MM.1S (cell line): ENCODE data around the gene HHIPL1.

Experiments used
- DNase-seq: peaks from one replicate; pipeline ENCODE4 v3.0.0-alpha.2; 2015
- H2AFZ ChIP-seq: fragments of 300-600 bp; sonication (generic); 2 replicates; pipeline ENCODE4 v1.6.0; 2016; ENCODE audit warnings: antibody characterized with exemption, low read length
- H3F3A ChIP-seq: fragments of 300-600 bp; sonication (generic); 2 replicates; pipeline ENCODE4 v1.6.1; 2016; ENCODE audit warnings: mild to moderate bottlenecking, antibody characterized with exemption, low read length, moderate library complexity, mixed read lengths; ENCODE audit not compliant: insufficient read depth
- H3K27ac ChIP-seq: fragments of 300-600 bp; sonication (generic); 2 replicates; pipeline ENCODE4 v1.5.1; 2016; ENCODE audit warnings: mild to moderate bottlenecking, low read length
- H3K27me3 ChIP-seq: fragments of 300-600 bp; sonication (generic); replicated peaks from 2 replicates; pipeline ENCODE4 v1.6.0; 2016; ENCODE audit warnings: low read length; ENCODE audit not compliant: insufficient read depth
- H3K36me3 ChIP-seq: fragments of 300-600 bp; sonication (generic); replicated peaks from 2 replicates; pipeline ENCODE4 v1.6.1; 2016; ENCODE audit warnings: mild to moderate bottlenecking, low read length, mixed read lengths; ENCODE audit not compliant: insufficient read depth
- H3K4me1 ChIP-seq: fragments of 300-600 bp; sonication (generic); 2 replicates; pipeline ENCODE4 v1.6.1; 2016; ENCODE audit warnings: low read length, mixed read lengths
- H3K4me2 ChIP-seq: fragments of 300-600 bp; sonication (generic); 2 replicates; pipeline ENCODE4 v1.6.0; 2016; ENCODE audit warnings: low read depth, low read length
- H3K4me3 ChIP-seq: fragments of 300-600 bp; sonication (generic); 2 replicates; pipeline ENCODE4 v1.5.1; 2016; ENCODE audit warnings: low read length, mixed read lengths
- H3K79me2 ChIP-seq: fragments of 300-600 bp; sonication (generic); 2 replicates; pipeline ENCODE4 v1.6.1; 2016; ENCODE audit warnings: mixed run types, low read length, mixed read lengths
- H3K9ac ChIP-seq: fragments of 300-600 bp; sonication (generic); 2 replicates; pipeline ENCODE4 v1.6.1; 2016; ENCODE audit warnings: low read length, mixed read lengths
- H3K9me2 ChIP-seq: fragments of 300-600 bp; sonication (generic); replicated peaks from 2 replicates; pipeline ENCODE4 v1.6.1; 2016; ENCODE audit warnings: mild to moderate bottlenecking, low read length, mixed read lengths; ENCODE audit not compliant: insufficient read depth
- H3K9me3 ChIP-seq: fragments of 300-600 bp; sonication (generic); replicated peaks from 2 replicates; pipeline ENCODE4 v1.6.1; 2016; ENCODE audit warnings: mild to moderate bottlenecking, low read length, mixed read lengths; ENCODE audit not compliant: insufficient read depth
- H4K20me1 ChIP-seq: fragments of 300-600 bp; sonication (generic); 2 replicates; pipeline ENCODE4 v1.6.1; 2016; ENCODE audit warnings: mild to moderate bottlenecking, low read length, moderate library complexity, mixed read lengths; ENCODE audit not compliant: insufficient read depth
- EZH2 ChIP-seq: fragments of 300-600 bp; sonication (generic); optimal IDR thresholded peaks from 2 replicates; pipeline ENCODE3; 2017; ENCODE audit warnings: low read depth, mild to moderate bottlenecking, antibody characterized with exemption, low read length, mixed read lengths
- EZH2phosphoT487 ChIP-seq: fragments of 300-600 bp; sonication (generic); IDR thresholded peaks from 2 replicates; pipeline ENCODE4 v1.6.1; 2018; ENCODE audit warnings: antibody characterized with exemption, low read length
- TF ChIP-seq, protein P1 (sequence below): fragments of 300-600 bp; sonication (generic); IDR thresholded peaks from 2 replicates; pipeline ENCODE4 v1.5.1; 2016; ENCODE audit warnings: antibody characterized with exemption, low read length, mixed read lengths

Gene HHIPL1

DNA sequence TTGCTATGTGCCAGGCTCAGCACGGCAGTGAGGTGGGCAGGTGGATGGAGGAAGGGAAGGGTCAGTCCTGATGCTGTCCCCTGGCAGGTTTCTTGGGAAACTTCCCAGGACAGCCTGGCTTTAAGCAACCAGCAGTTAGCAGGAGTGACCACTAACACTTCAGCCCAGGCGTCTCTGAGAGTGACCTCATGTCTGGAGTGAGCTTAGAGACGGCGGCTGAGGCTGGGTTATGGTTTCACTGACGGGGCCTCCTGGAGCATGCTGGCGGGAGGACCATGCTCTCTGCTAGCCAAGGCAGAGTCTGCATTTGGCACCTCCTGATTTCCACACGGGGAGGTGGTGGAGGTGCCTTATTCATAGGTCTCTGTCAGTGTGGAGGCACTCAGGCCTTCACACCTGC lies 2.5 kb downstream of the HHIPL1 start:
- Histone ChIP-seq H3K36me3 (no peaks in the 10 kb centered on the region), H3K79me2 (no peaks in the 10 kb centered on the region), H2AFZ (no peak overlapping the region), H3K9me3 (no peaks in the 10 kb centered on the region), H3K9ac (no peak overlapping the region), H3K27me3 (no peaks in the 10 kb centered on the region), H3K4me3 (no peak overlapping the region), H3F3A (no peaks in the 10 kb centered on the region), H3K9me2 (no peaks in the 10 kb centered on the region), H3K4me1 (no peaks in the 10 kb centered on the region), H4K20me1 (no peaks in the 10 kb centered on the region), H3K4me2 (no peak overlapping the region), H3K27ac (no peak overlapping the region)
- DNase-seq, result no peak
- TF ChIP-seq, protein P1, sequence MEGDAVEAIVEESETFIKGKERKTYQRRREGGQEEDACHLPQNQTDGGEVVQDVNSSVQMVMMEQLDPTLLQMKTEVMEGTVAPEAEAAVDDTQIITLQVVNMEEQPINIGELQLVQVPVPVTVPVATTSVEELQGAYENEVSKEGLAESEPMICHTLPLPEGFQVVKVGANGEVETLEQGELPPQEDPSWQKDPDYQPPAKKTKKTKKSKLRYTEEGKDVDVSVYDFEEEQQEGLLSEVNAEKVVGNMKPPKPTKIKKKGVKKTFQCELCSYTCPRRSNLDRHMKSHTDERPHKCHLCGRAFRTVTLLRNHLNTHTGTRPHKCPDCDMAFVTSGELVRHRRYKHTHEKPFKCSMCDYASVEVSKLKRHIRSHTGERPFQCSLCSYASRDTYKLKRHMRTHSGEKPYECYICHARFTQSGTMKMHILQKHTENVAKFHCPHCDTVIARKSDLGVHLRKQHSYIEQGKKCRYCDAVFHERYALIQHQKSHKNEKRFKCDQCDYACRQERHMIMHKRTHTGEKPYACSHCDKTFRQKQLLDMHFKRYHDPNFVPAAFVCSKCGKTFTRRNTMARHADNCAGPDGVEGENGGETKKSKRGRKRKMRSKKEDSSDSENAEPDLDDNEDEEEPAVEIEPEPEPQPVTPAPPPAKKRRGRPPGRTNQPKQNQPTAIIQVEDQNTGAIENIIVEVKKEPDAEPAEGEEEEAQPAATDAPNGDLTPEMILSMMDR, result no peak
- TF ChIP-seq EZH2 (no peak), EZH2phosphoT487 (no peak)

DNA sequence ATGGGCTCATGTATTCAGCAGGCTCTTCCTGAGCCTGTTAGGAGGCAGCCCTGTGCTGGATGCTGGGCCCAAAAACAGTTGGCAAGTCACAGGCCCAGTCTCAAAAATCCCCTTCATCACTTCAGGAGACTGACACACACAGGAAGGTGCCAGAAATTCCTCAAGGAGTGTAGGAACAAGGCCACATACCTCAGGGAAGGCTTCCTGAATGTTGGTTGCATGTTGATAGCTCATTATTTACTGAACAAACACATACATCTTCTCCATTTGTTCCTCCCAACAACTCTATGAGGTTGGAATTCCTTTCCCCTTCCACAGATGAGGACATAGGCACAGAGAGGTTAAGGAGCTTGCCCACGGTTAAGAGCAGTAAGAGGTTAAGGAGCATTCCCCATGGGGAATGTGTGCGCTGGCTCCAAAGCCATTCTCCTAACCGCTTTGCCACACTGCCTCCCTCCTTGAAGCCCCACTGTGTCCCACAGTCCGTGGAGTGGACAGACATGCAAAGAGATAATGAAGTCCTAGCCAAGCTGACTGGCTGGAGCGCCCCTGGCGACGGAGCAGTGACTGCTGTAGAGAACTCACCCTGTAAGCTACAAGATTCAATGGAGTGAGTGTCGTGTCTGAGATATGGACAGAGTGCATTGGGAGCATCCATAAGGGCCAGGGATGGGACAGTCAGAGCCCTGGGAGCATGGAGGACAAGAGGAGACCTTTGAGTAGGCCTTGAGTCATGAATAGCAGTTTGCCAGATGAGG lies 3.3 kb downstream of the HHIPL1 start:
- no peak overlapping the region for H3K9ac ChIP-seq
- no peak overlapping the region for H3K4me2 ChIP-seq
- H3K79me2 ChIP-seq, result no peaks in the 10 kb centered on the region
- no peaks in the 10 kb centered on the region for H4K20me1 ChIP-seq
- no peaks in the 10 kb centered on the region for H3K9me2 ChIP-seq
- no peaks in the 10 kb centered on the region for H3K36me3 ChIP-seq
- H3K27me3 ChIP-seq, result no peaks in the 10 kb centered on the region
- H3K27ac ChIP-seq, result no peak overlapping the region
- TF ChIP-seq EZH2phosphoT487 (no peak), EZH2 (no peak)
- TF ChIP-seq, protein P1, result no peak
- H3K4me1 ChIP-seq, result no peaks in the 10 kb centered on the region
- DNase-seq, result no peak
- no peak overlapping the region for H3K4me3 ChIP-seq
- no peak overlapping the region for H2AFZ ChIP-seq
- H3K9me3 ChIP-seq, result no peaks in the 10 kb centered on the region
- H3F3A ChIP-seq, result no peaks in the 10 kb centered on the region

DNA sequence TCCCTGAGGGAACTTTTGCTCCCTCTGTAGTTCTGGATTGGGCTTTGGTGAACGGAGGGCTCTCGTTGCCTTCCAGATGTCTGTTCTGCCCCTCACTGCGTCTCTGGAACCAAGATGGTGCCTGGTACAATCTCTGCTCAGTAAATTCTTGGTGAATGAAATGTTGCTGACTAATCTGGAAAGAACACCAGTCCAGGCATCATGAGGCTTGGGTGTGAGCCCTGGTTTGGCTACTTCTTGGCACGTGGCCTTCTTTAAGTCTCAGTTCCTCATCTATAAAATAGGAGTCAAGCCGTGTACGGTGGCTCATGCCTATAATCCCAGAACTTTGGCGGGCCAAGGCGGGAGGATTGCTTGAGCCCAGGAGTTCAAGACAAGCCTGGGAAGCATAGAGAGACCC lies 4.3 kb downstream of the HHIPL1 start:
- Histone ChIP-seq H3K36me3 (no peaks in the 10 kb centered on the region), H2AFZ (no peak overlapping the region), H4K20me1 (no peaks in the 10 kb centered on the region), H3K27me3 (no peaks in the 10 kb centered on the region), H3K4me3 (no peak overlapping the region), H3K4me1 (no peaks in the 10 kb centered on the region), H3K4me2 (no peak overlapping the region), H3K9me3 (no peaks in the 10 kb centered on the region), H3F3A (no peaks in the 10 kb centered on the region), H3K9ac (no peak overlapping the region), H3K27ac (no peak overlapping the region), H3K9me2 (no peaks in the 10 kb centered on the region), H3K79me2 (no peaks in the 10 kb centered on the region)
- no peak for DNase-seq
- TF ChIP-seq, protein P1, result no peak
- TF ChIP-seq EZH2, result no peak
- no peak for TF ChIP-seq EZH2phosphoT487
